Kidney epithelial cell (primary cell): ENCODE results near the gene DNASE1. TPM values are rescaled to one million over a fixed set of nuclear protein-coding genes. Genes with fewer than 3 reads are reported as not detected.
"Not testable (repeated sequence)": the region's sequence is repeated elsewhere in the genome, so short reads cannot be mapped to it uniquely, and the experiment has no call there.

Experiments used
- DNase-seq: peaks from one replicate; pipeline ENCODE4 v3.0.0-alpha.2; 2010; ENCODE audit warnings: low read depth
- H3K27me3 ChIP-seq: 2 replicates; pipeline ENCODE4 v1.6.0; 2011; ENCODE audit warnings: low read length; ENCODE audit not compliant: control insufficient read depth, insufficient read depth
- H3K36me3 ChIP-seq: 2 replicates; pipeline ENCODE4 v1.5.1; 2011; ENCODE audit warnings: low read length; ENCODE audit not compliant: control insufficient read depth, insufficient read depth
- H3K4me3 ChIP-seq: 2 replicates; pipeline ENCODE4 v1.5.1; 2011; ENCODE audit warnings: low read depth, mild to moderate bottlenecking, control low read depth, low read length
- CTCF ChIP-seq: IDR thresholded peaks from 2 replicates; pipeline ENCODE4 v1.5.1; 2011; ENCODE audit warnings: mild to moderate bottlenecking, moderate library complexity, low read length, control low read depth, inconsistent platforms; ENCODE audit not compliant: insufficient read depth, poor library complexity, severe bottlenecking
- total RNA-seq: library from RNA; depleted of rRNA; stranded (reverse); fragments of >200 nt; gene quantifications from 2 replicates; pipeline ENCODE4 v1.2.3, GENCODE V29; 2015

The DNASE1 gene
- total RNA-seq: 13.4 and 18.6 TPM in 2 replicates

- Histone ChIP-seq H3K27me3 (no peaks in the 10 kb centered on the region), H3K4me3 (no peak within 1 kb of the TSS), H3K36me3 (peaks cover 2% of the 10 kb centered on the region)
- peak; percentile 79 for TF ChIP-seq CTCF
- DNase-seq: peak; percentile 19
Observed at GRCh38 chr16:3654249-3654991, at the start of gene DNASE1. DNASE1 (plus strand) TSS chr16:3654691; CDS start chr16:3655374, 683 bp downstream.

GRCh38 chr16:3606441-3606840 lies 48.0 kb upstream of the DNASE1 start:
- H3K36me3 ChIP-seq: no peaks in the 10 kb centered on the region
- TF ChIP-seq CTCF: no peak
- no peaks in the 10 kb centered on the region for H3K27me3 ChIP-seq
- DNase-seq: no peak
- H3K4me3 ChIP-seq: no peak overlapping the region

- TF ChIP-seq CTCF: no peak
- no peak for DNase-seq
- H3K27me3 ChIP-seq: no peaks in the 10 kb centered on the region
- no peaks in the 10 kb centered on the region for H3K36me3 ChIP-seq
- no peak overlapping the region for H3K4me3 ChIP-seq
Observed at GRCh38 chr16:3607161-3607560, 47.3 kb upstream of the DNASE1 start.

GRCh38 chr16:3607634-3608033 lies 46.9 kb upstream of the DNASE1 start:
- Histone ChIP-seq H3K4me3 (no peak overlapping the region), H3K27me3 (no peaks in the 10 kb centered on the region), H3K36me3 (no peaks in the 10 kb centered on the region)
- DNase-seq: no peak
- no peak for TF ChIP-seq CTCF

GRCh38 chr16:3608069-3608468 lies 46.4 kb upstream of the DNASE1 start:
- no peak for TF ChIP-seq CTCF
- no peaks in the 10 kb centered on the region for H3K27me3 ChIP-seq
- no peak overlapping the region for H3K4me3 ChIP-seq
- no peaks in the 10 kb centered on the region for H3K36me3 ChIP-seq
- no peak for DNase-seq

- not testable (repeated sequence) for H3K36me3 ChIP-seq, DNase-seq, H3K27me3 ChIP-seq, H3K4me3 ChIP-seq
Observed at GRCh38 chr16:3608976-3609375, 45.5 kb upstream of the DNASE1 start.
